Erythroblast (primary cell): Measurements from ENCODE around the gene DGKI.

Source experiments
- GATA1 ChIP-seq: IDR thresholded peaks from 2 replicates; pipeline ENCODE4 v1.6.1; 2011; ENCODE audit warnings: low read depth, mild to moderate bottlenecking, control low read depth, low read length, moderate library complexity
- POLR2A ChIP-seq: IDR thresholded peaks from 2 replicates; pipeline ENCODE4 v1.6.1; 2011; ENCODE audit warnings: mild to moderate bottlenecking, low read length

DNA sequence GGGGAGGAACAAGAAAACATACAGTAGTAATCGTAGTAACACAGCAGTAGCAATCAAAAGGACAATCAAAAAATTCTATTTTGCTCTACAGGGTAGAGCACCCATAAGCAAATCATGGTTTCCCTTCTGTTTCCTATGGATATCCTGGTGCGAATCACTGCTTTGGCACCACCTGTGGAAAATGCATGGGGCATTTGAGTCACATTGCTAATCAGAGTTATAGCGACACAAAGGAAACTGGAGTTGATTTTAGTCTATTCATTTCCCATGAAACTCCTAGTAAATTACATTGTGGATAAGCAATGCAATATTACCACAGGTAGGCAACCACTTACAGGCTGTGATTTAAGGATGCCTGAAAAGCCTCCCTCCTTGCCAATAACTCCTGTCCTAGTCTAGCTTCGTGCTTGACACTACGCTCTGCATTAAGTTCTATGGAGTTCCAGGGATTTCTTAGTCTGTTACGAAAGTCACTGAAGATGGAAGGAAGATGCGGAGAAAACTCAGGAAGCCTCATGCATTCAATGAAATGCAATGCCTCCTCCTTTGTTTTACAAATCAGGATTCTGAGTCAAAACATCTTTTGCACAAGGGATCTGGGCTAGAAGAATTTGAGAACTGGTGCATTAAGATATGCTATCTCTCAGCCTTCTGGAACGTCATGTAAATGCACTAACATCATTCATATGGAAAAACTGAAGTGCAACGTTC, 188.4 kb downstream of the DGKI start:
- TF ChIP-seq POLR2A (no peak), GATA1 (no peak)
